Fibroblast of lung (primary cell): ENCODE measurements around the gene DENND1A. TPM values are rescaled to one million over a fixed set of nuclear protein-coding genes. Genes with fewer than 3 reads are reported as not detected.

Source experiments
- DNase-seq, 2 donors: peaks; one replicate each; pipeline versions ENCODE4 v3.0.0 to v3.0.0-alpha.2; 2010; ENCODE audit warnings: low read depth in 2 of 2
- H2AFZ ChIP-seq: 2 replicates; pipeline ENCODE4 v1.5.1; 2012; ENCODE audit warnings: low read length, control low read depth, inconsistent platforms
- H3K27ac ChIP-seq: 2 replicates; pipeline ENCODE4 v1.5.1; 2011; ENCODE audit warnings: low read length, control low read depth; ENCODE audit not compliant: insufficient read depth
- H3K27me3 ChIP-seq: 2 replicates; pipeline ENCODE4 v1.5.1; 2011; ENCODE audit warnings: mild to moderate bottlenecking, low read length; ENCODE audit not compliant: control insufficient read depth, insufficient read depth
- H3K36me3 ChIP-seq: 2 replicates; pipeline ENCODE4 v1.5.1; 2011; ENCODE audit warnings: low read length; ENCODE audit not compliant: control insufficient read depth, insufficient read depth
- H3K4me1 ChIP-seq: 2 replicates; pipeline ENCODE4 v1.5.1; 2011; ENCODE audit warnings: low read length; ENCODE audit not compliant: control insufficient read depth, insufficient read depth; ENCODE audit errors: extremely low read depth
- H3K4me2 ChIP-seq: 2 replicates; pipeline ENCODE4 v1.5.1; 2011; ENCODE audit warnings: low read length, control low read depth; ENCODE audit not compliant: insufficient read depth; ENCODE audit errors: extremely low read depth
- H3K4me3 ChIP-seq, 4 experiments: fragments of 200-600 bp in 1 of 4; sonication (generic) in 1 of 4; replicated peaks in 1 of 4; 2 replicates each; pipeline ENCODE4 v1.5.1; 2011 to 2016; ENCODE audit warnings: low read length in 4 of 4, low read depth in 3 of 4, mild to moderate bottlenecking in 3 of 4, control low read depth in 2 of 4, inconsistent platforms in 1 of 4, mixed read lengths in 1 of 4; ENCODE audit not compliant: insufficient read depth in 1 of 4; ENCODE audit errors: control extremely low read depth in 1 of 4
- H3K79me2 ChIP-seq: 2 replicates; pipeline ENCODE4 v1.5.1; 2012; ENCODE audit warnings: mild to moderate bottlenecking, low read length, inconsistent platforms; ENCODE audit not compliant: control insufficient read depth, insufficient read depth
- H3K9ac ChIP-seq: 2 replicates; pipeline ENCODE4 v1.5.1; 2011; ENCODE audit warnings: mild to moderate bottlenecking, low read length, control low read depth; ENCODE audit not compliant: insufficient read depth
- H3K9me3 ChIP-seq: 2 replicates; pipeline ENCODE4 v1.5.1; 2012; ENCODE audit warnings: low read depth, low read length; ENCODE audit not compliant: control insufficient read depth, insufficient read depth
- H4K20me1 ChIP-seq: 2 replicates; pipeline ENCODE4 v1.5.1; 2011; ENCODE audit warnings: low read length; ENCODE audit not compliant: control insufficient read depth, insufficient read depth; ENCODE audit errors: extremely low read depth
- EZH2 ChIP-seq: IDR thresholded peaks from 2 replicates; pipeline ENCODE4 v1.5.1; 2012; ENCODE audit warnings: low read length, control low read depth, mild to moderate bottlenecking; ENCODE audit errors: missing control alignments
- polyA plus RNA-seq, 2 donors: library from polyadenylated mRNA; depleted of rRNA in 1 of 2; stranded (reverse) in 1 of 2; unstranded in 1 of 2; fragments of >200 nt; gene quantifications; 2 replicates each; pipeline ENCODE4 v1.2.1, GENCODE V29; 2011 to 2012; ENCODE audit warnings: missing spikeins in 1 of 2
- total RNA-seq: library from RNA; depleted of rRNA; stranded (reverse); fragments of >200 nt; gene quantifications from 2 replicates; pipeline ENCODE4 v1.2.1, GENCODE V29; 2014
- TF ChIP-seq, protein P1 (sequence below), 2 donors: IDR thresholded peaks in 1 of 2; conservative IDR thresholded peaks in 1 of 2; 1 replicate in 1 of 2; 2 replicates in 1 of 2; pipeline ENCODE4 v1.5.1; 2011 to 2012; ENCODE audit warnings: low read length in 2 of 2, control low read depth in 1 of 2, inconsistent platforms in 1 of 2, low read depth in 1 of 2, mild to moderate bottlenecking in 1 of 2

Gene DENND1A
- total and polyA plus RNA-seq, 2 donors (not counting 1 experiment from before 2014, with no cell fraction given), result 13.0 to 18.3 TPM

- Histone ChIP-seq H3K36me3 (no peaks in the 10 kb centered on the region), H4K20me1 (no peaks in the 10 kb centered on the region), H3K27ac (no peak overlapping the region), H3K9ac (no peak overlapping the region), H3K4me1 (no peaks in the 10 kb centered on the region), H3K4me3 (no peak overlapping the region), H2AFZ (no peak overlapping the region), H3K4me2 (no peak overlapping the region), H3K79me2 (no peaks in the 10 kb centered on the region), H3K27me3 (no peaks in the 10 kb centered on the region), H3K9me3 (no peaks in the 10 kb centered on the region)
- no peak for DNase-seq
- TF ChIP-seq, protein P1, sequence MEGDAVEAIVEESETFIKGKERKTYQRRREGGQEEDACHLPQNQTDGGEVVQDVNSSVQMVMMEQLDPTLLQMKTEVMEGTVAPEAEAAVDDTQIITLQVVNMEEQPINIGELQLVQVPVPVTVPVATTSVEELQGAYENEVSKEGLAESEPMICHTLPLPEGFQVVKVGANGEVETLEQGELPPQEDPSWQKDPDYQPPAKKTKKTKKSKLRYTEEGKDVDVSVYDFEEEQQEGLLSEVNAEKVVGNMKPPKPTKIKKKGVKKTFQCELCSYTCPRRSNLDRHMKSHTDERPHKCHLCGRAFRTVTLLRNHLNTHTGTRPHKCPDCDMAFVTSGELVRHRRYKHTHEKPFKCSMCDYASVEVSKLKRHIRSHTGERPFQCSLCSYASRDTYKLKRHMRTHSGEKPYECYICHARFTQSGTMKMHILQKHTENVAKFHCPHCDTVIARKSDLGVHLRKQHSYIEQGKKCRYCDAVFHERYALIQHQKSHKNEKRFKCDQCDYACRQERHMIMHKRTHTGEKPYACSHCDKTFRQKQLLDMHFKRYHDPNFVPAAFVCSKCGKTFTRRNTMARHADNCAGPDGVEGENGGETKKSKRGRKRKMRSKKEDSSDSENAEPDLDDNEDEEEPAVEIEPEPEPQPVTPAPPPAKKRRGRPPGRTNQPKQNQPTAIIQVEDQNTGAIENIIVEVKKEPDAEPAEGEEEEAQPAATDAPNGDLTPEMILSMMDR (conservative IDR thresholded peaks at IDR 0.05 in 1 of 2, IDR thresholded peaks at IDR 0.05 in 1 of 2; ENCODE audit: low read depth in 1 of 2, low read length in 2 of 2), result no peak
- no peak for TF ChIP-seq EZH2
Measured at GRCh38 chr9:123773783-123774182, 156.1 kb downstream of the DENND1A start.

DNA sequence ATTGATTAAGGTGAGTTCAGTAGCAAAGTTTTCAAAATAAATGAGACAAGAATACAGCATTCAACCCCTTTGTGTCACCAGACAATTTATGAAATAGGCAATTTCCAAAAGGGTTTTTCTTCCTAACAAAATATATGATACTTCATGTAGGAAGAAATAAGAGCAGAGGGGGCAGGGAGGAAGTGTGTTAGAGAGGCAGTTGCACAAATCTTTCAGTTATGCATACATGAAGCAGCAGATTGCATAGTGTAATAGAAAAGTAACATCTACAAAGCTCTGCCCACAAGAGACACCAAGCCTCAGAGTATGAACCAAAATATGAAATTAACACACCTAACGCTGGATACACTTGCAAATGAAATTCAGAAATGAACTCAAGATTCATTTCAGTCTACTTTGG, 157.0 kb downstream of the DENND1A start:
- DNase-seq, result no peak
- Histone ChIP-seq H3K9ac (no peak overlapping the region), H3K79me2 (no peaks in the 10 kb centered on the region), H3K9me3 (no peaks in the 10 kb centered on the region), H3K27me3 (no peaks in the 10 kb centered on the region), H3K27ac (no peak overlapping the region), H2AFZ (no peak overlapping the region), H3K4me1 (no peaks in the 10 kb centered on the region), H3K36me3 (no peaks in the 10 kb centered on the region), H4K20me1 (no peaks in the 10 kb centered on the region), H3K4me3 (no peak overlapping the region), H3K4me2 (no peak overlapping the region)
- no peak for TF ChIP-seq EZH2
- TF ChIP-seq, protein P1 (conservative IDR thresholded peaks at IDR 0.05 in 1 of 2, IDR thresholded peaks at IDR 0.05 in 1 of 2; ENCODE audit: low read depth in 1 of 2, low read length in 2 of 2), result no peak

GRCh38 chr9:123772374-123772773, 157.6 kb downstream of the DENND1A start:
- Histone ChIP-seq H3K36me3 (no peaks in the 10 kb centered on the region), H2AFZ (no peak overlapping the region), H3K4me3 (no peak overlapping the region), H3K27ac (no peak overlapping the region), H3K27me3 (no peaks in the 10 kb centered on the region), H4K20me1 (no peaks in the 10 kb centered on the region), H3K4me2 (no peak overlapping the region), H3K9ac (no peak overlapping the region), H3K9me3 (no peaks in the 10 kb centered on the region), H3K79me2 (no peaks in the 10 kb centered on the region), H3K4me1 (no peaks in the 10 kb centered on the region)
- no peak for DNase-seq
- TF ChIP-seq, protein P1 (conservative IDR thresholded peaks at IDR 0.05 in 1 of 2, IDR thresholded peaks at IDR 0.05 in 1 of 2; ENCODE audit: low read depth in 1 of 2, low read length in 2 of 2), result no peak
- no peak for TF ChIP-seq EZH2
